HEK293T (cell line): ENCODE data around the gene C19orf47.

Experiments used
- BHLHE40 ChIP-seq: fragments of 450-650 bp; IDR thresholded peaks from 2 replicates; pipeline ENCODE4 v1.6.1; 2016; ENCODE audit warnings: mild to moderate bottlenecking, moderate library complexity, borderline replicate concordance
- ELF4 ChIP-seq: fragments of 450-650 bp; IDR thresholded peaks from 2 replicates; pipeline ENCODE4 v1.6.1; 2017; ENCODE audit warnings: antibody characterized with exemption
- HDGF ChIP-seq: fragments of 450-650 bp; IDR thresholded peaks from 2 replicates; pipeline ENCODE4 v1.6.1; 2017; ENCODE audit warnings: antibody characterized with exemption, borderline replicate concordance
- TARDBP ChIP-seq: fragments of 450-650 bp; IDR thresholded peaks from 2 replicates; pipeline ENCODE4 v1.6.1; 2016
- ZNF384 ChIP-seq: fragments of 450-650 bp; IDR thresholded peaks from 2 replicates; pipeline ENCODE4 v1.6.1; 2016

DNA sequence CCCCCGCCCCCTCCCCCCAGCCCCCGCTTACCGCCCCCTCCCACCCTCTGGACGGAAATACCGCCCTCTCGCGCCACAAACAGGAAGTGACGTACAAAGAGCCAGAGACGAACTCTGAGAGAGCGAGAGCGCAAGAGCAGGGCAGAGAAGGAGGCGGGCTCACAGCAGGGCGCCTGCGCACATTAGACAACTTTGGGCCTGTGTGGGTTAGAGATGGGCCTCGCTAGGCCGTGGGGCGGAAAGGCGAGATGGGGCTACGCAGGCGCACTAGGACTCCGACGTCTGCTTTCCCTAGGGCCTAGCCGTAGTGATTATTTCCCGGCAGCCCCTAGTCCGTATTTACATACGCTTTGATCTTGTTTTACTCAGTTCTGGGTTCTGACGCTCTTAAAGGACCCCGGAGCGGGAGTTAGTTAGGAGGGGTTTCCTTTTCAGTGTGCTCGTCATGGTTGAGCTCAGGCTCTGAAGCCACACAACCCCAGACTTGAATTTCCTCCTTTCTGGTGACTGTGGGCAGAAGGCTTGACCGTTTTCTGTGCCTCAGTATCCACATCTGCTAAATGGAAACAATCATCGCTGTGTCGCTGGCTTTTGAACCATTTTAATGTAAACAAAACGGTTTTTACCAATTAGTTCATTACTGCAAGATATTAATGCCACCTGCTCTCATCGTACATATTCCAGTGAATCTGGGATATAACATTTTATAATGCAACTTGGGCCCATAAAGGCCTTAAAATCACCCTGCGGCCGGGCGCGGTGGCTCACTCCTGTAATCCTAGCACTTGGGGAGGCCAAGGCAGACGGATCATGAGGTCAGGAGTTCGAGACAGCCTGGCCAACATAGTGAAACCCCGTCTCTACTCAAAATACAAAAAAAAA is 62.6 kb downstream of the C19orf47 start:
- TF ChIP-seq ELF4 (no peak), BHLHE40 (no peak), HDGF (no peak), ZNF384 (no peak), TARDBP (no peak)
